Kidney (tissue), 14 donors: Measurements from ENCODE around the gene L3MBTL4. TPM values are rescaled to one million over a fixed set of nuclear protein-coding genes. Genes with fewer than 3 reads are reported as not detected.

ENCODE experiments used
- DNase-seq, 5 donors: peaks; one replicate each; pipeline ENCODE4 v3.0.0-alpha.2; 2013 to 2020
- FAIRE-seq: peaks from 2 replicates; lab custom pipeline; 2012; peaks lifted over from hg19 to GRCh38; lab: Jason Lieb, UNC
- H3K27ac ChIP-seq, 2 donors: one replicate each; pipeline ENCODE4 v1.7.0; 2013; ENCODE audit warnings: low read depth in 2 of 2, low read length in 2 of 2, inconsistent platforms in 1 of 2
- H3K27me3 ChIP-seq: one replicate; pipeline ENCODE4 v1.7.1; 2013; ENCODE audit warnings: low read length, inconsistent platforms; ENCODE audit not compliant: control insufficient read depth, insufficient read depth
- H3K36me3 ChIP-seq, 3 donors: one replicate each; pipeline versions ENCODE4 v1.7.0 to v1.7.1; 2013; ENCODE audit warnings: low read length in 3 of 3, control low read depth in 1 of 3, inconsistent platforms in 1 of 3; ENCODE audit not compliant: insufficient read depth in 3 of 3, control insufficient read depth in 2 of 3
- H3K4me1 ChIP-seq, 3 donors: one replicate each; pipeline versions ENCODE4 v1.7.0 to v1.7.1; 2013; ENCODE audit warnings: low read length in 3 of 3, inconsistent platforms in 1 of 3, low read depth in 1 of 3; ENCODE audit not compliant: control insufficient read depth in 2 of 3, insufficient read depth in 2 of 3
- H3K4me3 ChIP-seq, 3 donors: one replicate each; pipeline versions ENCODE4 v1.7.0 to v1.8.1; 2013; ENCODE audit warnings: low read length in 3 of 3, control low read depth in 1 of 3, inconsistent platforms in 1 of 3
- H3K9ac ChIP-seq, 3 donors: one replicate each; pipeline versions ENCODE4 v1.7.0 to v1.7.1; 2013; ENCODE audit warnings: low read length in 3 of 3, control low read depth in 1 of 3, inconsistent platforms in 1 of 3
- H3K9me3 ChIP-seq, 3 donors: one replicate each; pipeline versions ENCODE4 v1.7.0 to v1.7.1; 2013; ENCODE audit warnings: low read length in 3 of 3, control low read depth in 1 of 3, inconsistent platforms in 1 of 3; ENCODE audit not compliant: control insufficient read depth in 2 of 3, insufficient read depth in 1 of 3
- CTCF ChIP-seq: IDR thresholded peaks from 3 replicates; pipeline ENCODE4 v1.5.1; 2012; ENCODE audit warnings: mild to moderate bottlenecking, moderate library complexity, borderline replicate concordance; ENCODE audit not compliant: insufficient read depth; ENCODE audit errors: extremely low read depth
- intact Hi-C: fragments of 100-400 bp; cut with DNase I; formaldehyde crosslinking; loops from one replicate; pipeline ENCODE4 v1.11.1; 2022
- polyA plus RNA-seq: library from polyadenylated mRNA; stranded (reverse); fragments of 350-450 nt; fragmentation: Illumina TruSeq; extraction: RNeasy Lipid Tissue Mini Kit (QIAGEN cat#74804); gene quantifications from one replicate; pipeline ENCODE4 v1.2.3, GENCODE V29; 2014; ENCODE audit warnings: low read depth, low replicate concordance; ENCODE audit not compliant: insufficient read depth
- total RNA-seq: library from RNA; stranded (reverse); fragmentation: NEBNext Ultra II Directional; extraction: Animal tissue kit (Norgen Biotek cat#: 25700); gene quantifications from one replicate; pipeline ENCODE4 v1.2.1, GENCODE V29; 2021
- donor health status: control.
- donor health status: control.
- donor health status: control.
- donor health status: control.
- donor health status: control.
- donor health status: DM: yes; HTN: yes; CAD: no.
- donor health status: Normal renal cell carcinoma (clear cell type).

L3MBTL4 gene
- total and polyA plus RNA-seq, 2 donors from 2014 or later = 3.9 to 15.2 TPM

GRCh38 chr18:6330786-6331185 lies 83.9 kb downstream of the L3MBTL4 start:
- Histone ChIP-seq H3K4me1 (no peaks in the 10 kb centered on the region), H3K4me3 (no peak overlapping the region), H3K27me3 (no peaks in the 10 kb centered on the region), H3K9ac (no peak overlapping the region), H3K9me3 (no peaks in the 10 kb centered on the region), H3K27ac (no peak overlapping the region), H3K36me3 (no peaks in the 10 kb centered on the region)
- FAIRE-seq (no peak), DNase-seq (no peak)
- TF ChIP-seq CTCF = no peak
- intact Hi-C loops = no loop called here

DNA sequence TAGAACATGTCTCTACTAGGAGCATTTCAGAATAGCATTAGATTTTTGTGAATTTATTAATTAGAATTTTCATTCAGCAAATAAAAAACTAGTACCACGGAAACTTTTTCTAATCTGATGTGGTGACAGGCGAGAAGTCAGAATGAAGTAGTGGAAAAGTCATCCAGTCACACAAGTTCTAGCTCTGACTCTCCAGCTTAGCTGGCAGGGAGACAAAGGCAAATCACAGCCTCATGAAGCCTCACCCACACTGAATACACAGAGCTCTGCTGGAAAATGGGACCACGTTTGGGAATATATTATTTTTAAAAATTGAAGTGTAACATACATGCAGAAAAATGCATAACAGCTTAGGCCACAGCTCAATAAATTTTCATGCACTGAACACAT lies 86.1 kb downstream of the L3MBTL4 start:
- Histone ChIP-seq H3K36me3 (no peaks in the 10 kb centered on the region), H3K4me3 (no peak overlapping the region), H3K27ac (no peak overlapping the region), H3K27me3 (no peaks in the 10 kb centered on the region), H3K9ac (no peak overlapping the region), H3K4me1 (no peaks in the 10 kb centered on the region), H3K9me3 (peaks cover 0 to 5% (median 0%) of the 10 kb centered on the region in 3 donors)
- no peak for TF ChIP-seq CTCF
- FAIRE-seq (no peak), DNase-seq (no peak)
- intact Hi-C loops = no loop called here

GRCh38 chr18:6327895-6328620 lies 86.7 kb downstream of the L3MBTL4 start:
- no peak for TF ChIP-seq CTCF
- intact Hi-C loops = no loop called here
- no peaks in the 10 kb centered on the region for H3K27me3 ChIP-seq
- no peak overlapping the region for H3K4me3 ChIP-seq
- H3K9me3 ChIP-seq = peaks cover 0 to 11% (median 0%) of the 10 kb centered on the region in 3 donors
- H3K36me3 ChIP-seq = no peaks in the 10 kb centered on the region
- H3K27ac ChIP-seq = no peak overlapping the region
- DNase-seq = no peak
- no peaks in the 10 kb centered on the region for H3K4me1 ChIP-seq
- no peak for FAIRE-seq
- H3K9ac ChIP-seq = no peak overlapping the region
